ENCODE data around the gene B9D1.

B9D1 gene

DNA sequence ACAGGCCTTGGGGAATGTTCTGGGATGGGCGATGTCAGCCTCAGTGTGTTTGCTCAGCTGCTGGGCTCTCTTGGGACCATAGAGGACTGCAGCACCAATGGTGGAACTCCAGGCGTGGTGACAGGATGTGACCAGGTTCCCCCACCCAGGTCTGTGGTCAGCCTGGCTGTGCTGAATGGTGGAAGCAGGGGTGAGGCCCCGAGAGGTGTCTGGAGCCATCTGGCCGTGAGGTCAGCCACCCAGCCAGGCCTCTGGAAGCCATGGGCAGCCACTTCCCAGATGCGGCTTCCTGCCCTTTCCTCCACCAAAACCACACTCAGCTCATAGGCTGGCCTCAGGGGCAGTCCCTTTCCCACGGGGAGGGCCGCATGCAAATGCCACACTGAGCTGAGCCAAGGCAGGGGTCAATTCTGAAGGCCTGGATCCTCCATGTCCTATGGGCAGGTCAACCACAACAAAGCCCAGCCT is 8.0 kb upstream of the B9D1 start:
- Histone ChIP-seq H3K27me3 (ENCODE audit: control insufficient read depth, low read length) (no peaks in the 10 kb centered on the region), H3K27ac (ENCODE audit: low read depth, low read length) (no peak overlapping the region), H3K9me3 (ENCODE audit: control insufficient read depth, insufficient read depth, low read length) (no peaks in the 10 kb centered on the region), H3K4me1 (ENCODE audit: control insufficient read depth, low read length) (no peaks in the 10 kb centered on the region), H3K4me3 (ENCODE audit: low read length) (no peak overlapping the region), H3K4me2 (ENCODE audit: low read length) (no peak overlapping the region), H3K36me3 (ENCODE audit: control insufficient read depth, low read length) (no peaks in the 10 kb centered on the region), H3K9me2 (replicated peaks; ENCODE audit: control insufficient read depth, low read length) (no peaks in the 10 kb centered on the region), H3F3A (ENCODE audit: control insufficient read depth, insufficient read depth) (peaks cover 5% of the 10 kb centered on the region; the same call in 1 of the 2 replicates), H4K20me1 (ENCODE audit: control insufficient read depth, insufficient read depth, low read depth, low read length) (no peaks in the 10 kb centered on the region), H3K79me2 (ENCODE audit: control insufficient read depth, low read length) (no peaks in the 10 kb centered on the region)
- no peak for TF ChIP-seq EZH2phosphoT487 (IDR thresholded peaks at IDR 0.05; ENCODE audit: borderline replicate concordance, low read length)
- TF ChIP-seq, protein P1, sequence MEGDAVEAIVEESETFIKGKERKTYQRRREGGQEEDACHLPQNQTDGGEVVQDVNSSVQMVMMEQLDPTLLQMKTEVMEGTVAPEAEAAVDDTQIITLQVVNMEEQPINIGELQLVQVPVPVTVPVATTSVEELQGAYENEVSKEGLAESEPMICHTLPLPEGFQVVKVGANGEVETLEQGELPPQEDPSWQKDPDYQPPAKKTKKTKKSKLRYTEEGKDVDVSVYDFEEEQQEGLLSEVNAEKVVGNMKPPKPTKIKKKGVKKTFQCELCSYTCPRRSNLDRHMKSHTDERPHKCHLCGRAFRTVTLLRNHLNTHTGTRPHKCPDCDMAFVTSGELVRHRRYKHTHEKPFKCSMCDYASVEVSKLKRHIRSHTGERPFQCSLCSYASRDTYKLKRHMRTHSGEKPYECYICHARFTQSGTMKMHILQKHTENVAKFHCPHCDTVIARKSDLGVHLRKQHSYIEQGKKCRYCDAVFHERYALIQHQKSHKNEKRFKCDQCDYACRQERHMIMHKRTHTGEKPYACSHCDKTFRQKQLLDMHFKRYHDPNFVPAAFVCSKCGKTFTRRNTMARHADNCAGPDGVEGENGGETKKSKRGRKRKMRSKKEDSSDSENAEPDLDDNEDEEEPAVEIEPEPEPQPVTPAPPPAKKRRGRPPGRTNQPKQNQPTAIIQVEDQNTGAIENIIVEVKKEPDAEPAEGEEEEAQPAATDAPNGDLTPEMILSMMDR (IDR thresholded peaks at IDR 0.05; ENCODE audit: low read depth, low read length, poor library complexity, severe bottlenecking), result no peak

DNA sequence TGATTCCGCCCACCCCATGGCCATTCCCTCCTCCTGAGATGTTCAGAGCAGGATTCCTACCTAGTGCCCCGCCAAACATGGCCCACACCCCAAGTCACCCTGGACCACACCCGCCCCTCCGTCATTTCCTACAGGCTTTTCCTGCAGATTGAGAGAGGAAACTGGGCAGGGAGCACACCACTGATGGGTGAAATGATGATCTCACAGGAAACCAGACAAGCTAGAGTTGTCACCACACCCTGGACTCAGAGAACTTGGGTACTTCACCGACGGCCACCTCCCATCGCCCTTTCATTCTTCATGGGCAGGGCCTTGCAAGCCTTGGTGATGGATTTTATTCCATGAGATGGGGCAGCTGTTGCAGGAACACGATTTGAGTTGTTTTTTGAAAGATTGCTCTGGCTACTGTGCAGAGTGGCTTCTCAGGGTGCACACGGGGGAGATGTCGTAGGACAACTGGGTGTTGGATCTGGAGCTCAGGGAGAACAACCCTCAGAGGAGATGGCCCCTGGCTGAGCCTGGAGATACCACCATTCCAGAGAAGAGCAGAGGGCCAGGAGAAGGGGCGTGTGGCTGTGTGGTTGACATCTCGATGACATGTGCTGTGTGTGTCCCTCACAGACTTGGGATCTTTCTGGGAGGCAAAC is 7.4 kb upstream of the B9D1 start:
- Histone ChIP-seq H3K9me2 (replicated peaks; ENCODE audit: control insufficient read depth, low read length) (no peaks in the 10 kb centered on the region), H3K27me3 (ENCODE audit: control insufficient read depth, low read length) (no peaks in the 10 kb centered on the region), H3K36me3 (ENCODE audit: control insufficient read depth, low read length) (no peaks in the 10 kb centered on the region), H3K79me2 (ENCODE audit: control insufficient read depth, low read length) (no peaks in the 10 kb centered on the region), H4K20me1 (ENCODE audit: control insufficient read depth, insufficient read depth, low read depth, low read length) (no peaks in the 10 kb centered on the region), H3K9me3 (ENCODE audit: control insufficient read depth, insufficient read depth, low read length) (no peaks in the 10 kb centered on the region), H3K27ac (ENCODE audit: low read depth, low read length) (no peak overlapping the region), H3F3A (ENCODE audit: control insufficient read depth, insufficient read depth) (peaks cover 5% of the 10 kb centered on the region; the same call in 1 of the 2 replicates), H3K4me3 (ENCODE audit: low read length) (no peak overlapping the region), H3K4me1 (ENCODE audit: control insufficient read depth, low read length) (no peaks in the 10 kb centered on the region), H3K4me2 (ENCODE audit: low read length) (no peak overlapping the region)
- TF ChIP-seq, protein P1 (IDR thresholded peaks at IDR 0.05; ENCODE audit: low read depth, low read length, poor library complexity, severe bottlenecking), result no peak
- TF ChIP-seq EZH2phosphoT487 (IDR thresholded peaks at IDR 0.05; ENCODE audit: borderline replicate concordance, low read length), result no peak

DNA sequence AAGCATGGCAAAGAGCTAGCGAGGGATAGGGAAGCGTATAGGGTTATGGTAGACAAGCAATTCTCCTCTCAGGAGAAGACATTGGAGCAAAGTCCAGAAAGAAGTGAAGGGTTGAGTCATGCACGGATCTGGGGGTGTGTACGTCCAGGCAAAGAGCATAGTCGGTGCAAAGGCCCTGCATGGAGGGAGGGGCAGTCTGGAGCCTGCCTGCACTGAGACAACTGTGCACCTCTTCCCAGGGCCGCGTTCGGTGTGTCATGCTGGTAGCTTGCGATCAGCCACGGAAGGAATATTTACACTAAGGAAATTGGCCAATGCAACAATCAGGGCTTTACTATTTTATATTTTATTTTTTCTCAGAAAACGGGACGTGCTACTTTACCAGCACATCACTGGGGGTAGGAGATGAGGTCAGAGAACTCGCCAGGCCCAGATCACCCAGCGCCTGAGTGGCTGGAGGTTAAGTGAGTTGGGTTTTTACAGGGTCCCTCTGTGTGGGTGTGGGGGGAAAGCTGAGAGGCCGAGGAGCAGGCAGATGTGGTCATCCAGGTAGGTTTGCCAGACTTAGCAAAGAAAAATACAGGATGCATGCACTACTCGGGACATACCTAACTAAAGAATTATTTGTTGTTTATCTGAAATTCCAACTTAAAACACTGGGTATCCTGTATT is 6.7 kb upstream of the B9D1 start:
- Histone ChIP-seq H3K4me2 (ENCODE audit: low read length) (no peak overlapping the region), H3K27ac (ENCODE audit: low read depth, low read length) (no peak overlapping the region)
- TF ChIP-seq EZH2phosphoT487 (IDR thresholded peaks at IDR 0.05; ENCODE audit: borderline replicate concordance, low read length), result no peak
- TF ChIP-seq, protein P1 (IDR thresholded peaks at IDR 0.05; ENCODE audit: low read depth, low read length, poor library complexity, severe bottlenecking), result no peak

More for the DNA sequence above, 6.7 kb upstream of the B9D1 start:
- Histone ChIP-seq H3K79me2 (ENCODE audit: control insufficient read depth, low read length) (no peaks in the 10 kb centered on the region), H3K9me3 (ENCODE audit: control insufficient read depth, insufficient read depth, low read length) (no peaks in the 10 kb centered on the region), H3K9me2 (replicated peaks; ENCODE audit: control insufficient read depth, low read length) (no peaks in the 10 kb centered on the region), H4K20me1 (ENCODE audit: control insufficient read depth, insufficient read depth, low read depth, low read length) (no peaks in the 10 kb centered on the region), H3K4me1 (ENCODE audit: control insufficient read depth, low read length) (no peaks in the 10 kb centered on the region), H3K27me3 (ENCODE audit: control insufficient read depth, low read length) (peaks cover 2% of the 10 kb centered on the region; the same call in 1 of the 2 replicates), H3K4me3 (ENCODE audit: low read length) (no peak overlapping the region), H3K36me3 (ENCODE audit: control insufficient read depth, low read length) (no peaks in the 10 kb centered on the region), H3F3A (ENCODE audit: control insufficient read depth, insufficient read depth) (peaks cover under 1% of the 10 kb centered on the region; the same call in 1 of the 2 replicates)
